Coronary artery (tissue), 2 donors: ENCODE measurements around the gene ANKRD13A.

Experiments used
- DNase-seq: peaks from one replicate; pipeline ENCODE4 v3.0.0-alpha.2; 2017; ENCODE audit warnings: low spot score
- H3K27ac ChIP-seq, 2 donors: fragments of 200-600 bp; sonication (generic); one replicate each; pipeline ENCODE4 v1.5.1; 2016 to 2019
- H3K4me3 ChIP-seq: fragments of 200-600 bp; sonication (generic); 2 replicates; pipeline ENCODE4 v1.5.1; 2016; ENCODE audit warnings: mild to moderate bottlenecking, moderate library complexity
- CTCF ChIP-seq: fragments of 200-600 bp; sonication (generic); IDR thresholded peaks from one replicate; pipeline ENCODE4 v1.5.1; 2019; ENCODE audit warnings: antibody characterized with exemption

ANKRD13A gene

GRCh38 chr12:109958374-109958773, 40.9 kb upstream of the ANKRD13A start:
- Histone ChIP-seq H3K27ac (no peak overlapping the region), H3K4me3 (no peak overlapping the region)
- no peak for TF ChIP-seq CTCF
- no peak for DNase-seq

GRCh38 chr12:109959411-109960093, 39.7 kb upstream of the ANKRD13A start:
- TF ChIP-seq CTCF: no peak
- H3K27ac ChIP-seq: no peak overlapping the region
- H3K4me3 ChIP-seq: no peak overlapping the region
- DNase-seq: no peak

- Histone ChIP-seq H3K27ac (no peak overlapping the region), H3K4me3 (no peak overlapping the region)
- no peak for DNase-seq
- no peak for TF ChIP-seq CTCF
These were observed 38.0 kb upstream of the ANKRD13A start for GRCh38 chr12:109961201-109961600.

- no peak for TF ChIP-seq CTCF
- DNase-seq: no peak
- Histone ChIP-seq H3K27ac (no peak overlapping the region), H3K4me3 (no peak overlapping the region)
These were observed 37.6 kb upstream of the ANKRD13A start for GRCh38 chr12:109961612-109962011.

GRCh38 chr12:109962398-109962797, 36.8 kb upstream of the ANKRD13A start:
- TF ChIP-seq CTCF: no peak
- no peak overlapping the region for H3K4me3 ChIP-seq
- DNase-seq: no peak
- no peak overlapping the region for H3K27ac ChIP-seq

- Histone ChIP-seq H3K27ac (no peak overlapping the region), H3K4me3 (no peak overlapping the region)
- no peak for DNase-seq
- TF ChIP-seq CTCF: no peak
These were observed 35.9 kb upstream of the ANKRD13A start for GRCh38 chr12:109963330-109963729.

GRCh38 chr12:109963743-109964429, 35.3 kb upstream of the ANKRD13A start:
- Histone ChIP-seq H3K27ac (no peak overlapping the region), H3K4me3 (no peak overlapping the region)
- TF ChIP-seq CTCF: no peak
- DNase-seq: no peak
